Muscle of leg (tissue), 11 donors: Measurements from ENCODE around the gene CPT1B. TPM values are rescaled to one million over a fixed set of nuclear protein-coding genes. Genes with fewer than 3 reads are reported as not detected.
"Not testable (repeated sequence)": the region's sequence is repeated elsewhere in the genome, so short reads cannot be mapped to it uniquely, and the experiment has no call there.

Experiments used
- DNase-seq: peaks from one replicate; pipeline ENCODE4 v3.0.0; 2013
- H3K27ac ChIP-seq: one replicate; pipeline ENCODE4 v1.5.1; 2013; ENCODE audit warnings: mild to moderate bottlenecking, low read length, control low read depth
- H3K27me3 ChIP-seq: one replicate; pipeline ENCODE4 v1.6.1; 2013; ENCODE audit warnings: low read length; ENCODE audit not compliant: control insufficient read depth, insufficient read depth
- H3K36me3 ChIP-seq: one replicate; pipeline ENCODE4 v1.6.1; 2013; ENCODE audit warnings: low read length; ENCODE audit not compliant: control insufficient read depth, insufficient read depth
- H3K4me1 ChIP-seq: one replicate; pipeline ENCODE4 v1.6.1; 2013; ENCODE audit warnings: low read length; ENCODE audit not compliant: control insufficient read depth, insufficient read depth
- H3K4me3 ChIP-seq: one replicate; pipeline ENCODE4 v1.5.1; 2013; ENCODE audit warnings: low read length, control low read depth
- H3K9me3 ChIP-seq: replicated peaks from 2 replicates; pipeline ENCODE4 v1.6.1; 2013; ENCODE audit warnings: low read depth, low read length; ENCODE audit not compliant: control insufficient read depth
- WGBS: methylation state at CpG from one replicate; pipeline ENCODE4 v1.1.5; 2013; ENCODE audit warnings: missing lambda C conversion rate; ENCODE audit not compliant: insufficient coverage; 5-methylcytosine and 5-hydroxymethylcytosine counted together
- polyA plus RNA-seq, 8 donors: library from polyadenylated mRNA; unstranded; fragments of 120-200 nt; gene quantifications; one replicate each; pipeline versions ENCODE4 v1.2.1 to v1.2.3, GENCODE V29; 2013; ENCODE audit warnings: inconsistent platforms in 1 of 8, low replicate concordance in 1 of 8; ENCODE audit not compliant: insufficient read length in 8 of 8, insufficient read depth in 1 of 8
- total RNA-seq: library from RNA; stranded (reverse); fragments of 120-200 nt; gene quantifications from one replicate; pipeline ENCODE4 v1.2.4, GENCODE V29; 2013

CPT1B gene
- total and polyA plus RNA-seq, 9 donors: 24.5 to 66.6 (median 43.0) TPM

DNA sequence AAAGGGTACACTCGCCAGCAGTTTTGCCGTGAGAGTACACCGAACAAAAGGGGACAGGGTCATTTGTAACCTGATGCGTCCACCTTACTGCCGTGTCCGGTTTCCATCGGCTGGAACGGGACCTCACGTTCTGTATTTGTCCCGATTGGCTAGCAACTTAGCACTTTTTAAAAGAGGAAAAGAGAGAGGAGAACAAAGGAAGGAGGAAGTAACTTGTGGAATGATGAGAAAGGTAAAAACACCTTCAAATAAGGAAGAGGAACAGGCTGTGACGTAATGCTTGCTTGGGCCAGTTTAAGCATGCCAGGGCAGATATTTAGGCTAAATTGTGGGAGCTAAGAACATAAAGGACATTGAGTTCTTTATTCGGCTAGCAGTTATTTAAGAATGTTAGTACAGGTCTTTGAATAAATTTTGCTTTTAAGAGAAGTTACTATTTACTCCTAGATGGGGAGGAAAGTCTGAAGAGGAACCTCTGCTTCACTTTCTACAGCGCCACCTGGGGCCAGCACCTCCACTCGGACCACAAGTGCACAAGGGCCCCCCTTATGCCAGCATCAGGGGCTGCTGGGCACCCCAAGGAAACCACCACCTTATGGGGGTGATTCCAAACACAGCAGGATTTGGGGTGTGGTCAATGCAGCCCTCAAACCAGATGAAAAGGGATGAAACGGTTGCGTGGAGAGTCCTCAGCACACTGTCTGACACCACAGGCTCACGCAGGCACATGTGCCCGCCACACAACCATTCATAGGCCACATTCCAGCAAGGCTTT is 43.9 kb upstream of the CPT1B start:
- 12% methylated on average over 15 of the region's 18 CpGs for WGBS
- DNase-seq: no peak
- Histone ChIP-seq H3K27me3 (peaks cover 13% of the 10 kb centered on the region), H3K36me3 (no peaks in the 10 kb centered on the region), H3K27ac (peak overlapping the region; percentile 7), H3K4me1 (peaks cover 12% of the 10 kb centered on the region), H3K9me3 (no peaks in the 10 kb centered on the region), H3K4me3 (no peak overlapping the region)

DNA sequence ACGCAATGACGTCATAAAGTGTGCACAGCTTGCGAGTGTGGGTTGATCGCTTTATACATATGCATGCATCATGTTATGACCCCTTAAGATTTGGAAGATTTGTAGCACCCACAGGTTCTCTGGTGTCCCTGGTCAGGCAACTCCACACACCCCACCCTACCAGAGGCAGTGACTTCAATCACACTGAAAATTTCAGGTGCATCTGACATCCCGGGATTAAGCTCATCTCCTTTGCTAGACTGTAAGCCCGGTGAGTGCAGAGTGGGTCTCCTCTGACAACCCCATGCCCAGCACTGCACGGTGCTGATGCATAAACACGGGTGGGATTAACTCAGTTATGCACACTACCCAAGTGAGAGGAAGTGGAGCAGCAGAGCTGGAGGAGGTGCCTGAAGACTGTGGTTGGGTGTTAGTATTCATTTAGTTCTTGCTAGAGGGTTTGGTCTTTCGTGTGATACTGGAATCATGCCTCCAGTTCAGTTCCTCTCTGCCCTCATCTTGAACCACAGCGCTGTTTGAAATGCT is 43.2 kb upstream of the CPT1B start:
- peak; percentile 24 for DNase-seq
- WGBS: 16% methylated on average over 6 of the region's 10 CpGs
- peaks cover 13% of the 10 kb centered on the region for H3K27me3 ChIP-seq
- H3K36me3 ChIP-seq: no peaks in the 10 kb centered on the region
- no peak overlapping the region for H3K4me3 ChIP-seq
- peaks cover 12% of the 10 kb centered on the region for H3K4me1 ChIP-seq
- no peaks in the 10 kb centered on the region for H3K9me3 ChIP-seq
- H3K27ac ChIP-seq: peak overlapping the region; percentile 2

DNA sequence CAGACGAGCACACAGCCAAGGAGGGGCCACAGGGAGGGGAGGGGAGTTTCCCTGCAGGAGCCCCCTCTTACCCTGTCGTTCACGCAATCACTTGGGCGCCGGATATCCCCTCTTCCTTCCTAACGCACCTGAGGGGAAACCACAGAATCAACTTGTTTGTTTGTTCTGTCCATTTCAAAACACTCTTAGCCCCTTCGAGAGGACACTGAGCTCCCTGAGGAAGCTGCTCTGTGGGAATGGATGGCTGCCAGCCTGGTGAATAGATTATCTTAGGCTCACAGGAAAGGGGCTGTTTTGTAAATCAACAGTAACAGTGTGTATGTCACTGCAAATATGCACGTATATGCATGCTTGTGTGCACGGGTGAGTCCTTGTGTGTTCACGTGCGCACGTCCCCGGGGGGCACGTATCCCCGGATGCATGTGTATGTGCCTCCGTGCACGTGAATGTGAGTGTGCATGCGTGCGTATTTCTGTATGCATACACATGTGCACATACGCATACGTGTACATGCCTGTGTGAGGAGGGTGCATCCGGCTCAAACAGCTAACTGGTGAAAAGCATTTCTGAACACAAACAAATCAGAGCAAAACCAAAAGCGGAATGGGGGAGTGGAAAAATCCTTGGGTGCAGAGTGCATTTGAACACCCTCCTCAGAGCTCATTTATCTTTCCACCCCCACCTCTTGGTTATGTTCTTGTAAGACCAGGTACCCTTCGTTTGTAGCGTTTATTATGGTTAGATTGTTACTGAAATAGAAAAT is 42.5 kb upstream of the CPT1B start:
- Histone ChIP-seq H3K9me3 (no peaks in the 10 kb centered on the region), H3K4me3 (no peak overlapping the region), H3K4me1 (peaks cover 12% of the 10 kb centered on the region), H3K36me3 (no peaks in the 10 kb centered on the region), H3K27me3 (peaks cover 13% of the 10 kb centered on the region), H3K27ac (peak overlapping the region; percentile 2)
- 11% methylated on average over 13 of the region's 25 CpGs for WGBS
- DNase-seq: no peak

DNA sequence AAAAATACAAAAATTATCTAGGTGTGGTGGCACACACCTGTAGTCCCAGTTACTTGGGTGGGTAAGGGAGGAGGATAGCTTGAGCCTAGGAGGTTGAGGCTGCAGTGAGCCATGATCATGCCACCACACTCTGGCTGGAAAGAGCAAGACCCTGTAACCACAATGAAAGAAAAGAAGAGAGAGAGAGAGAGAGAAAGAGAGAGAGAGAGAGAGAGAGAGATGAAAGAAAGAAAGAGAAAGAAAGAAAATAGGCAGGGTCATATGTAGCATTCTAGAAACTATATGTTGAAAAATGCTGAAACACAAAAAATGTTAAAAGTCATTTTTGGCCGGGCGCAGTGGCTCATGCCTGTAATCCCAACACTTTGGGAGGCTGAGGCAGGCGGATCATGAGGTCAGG is 36.1 kb upstream of the CPT1B start:
- no CpG with 5 or more reads among the region's 3 CpGs for WGBS
- H3K36me3 ChIP-seq: not testable (repeated sequence)

DNA sequence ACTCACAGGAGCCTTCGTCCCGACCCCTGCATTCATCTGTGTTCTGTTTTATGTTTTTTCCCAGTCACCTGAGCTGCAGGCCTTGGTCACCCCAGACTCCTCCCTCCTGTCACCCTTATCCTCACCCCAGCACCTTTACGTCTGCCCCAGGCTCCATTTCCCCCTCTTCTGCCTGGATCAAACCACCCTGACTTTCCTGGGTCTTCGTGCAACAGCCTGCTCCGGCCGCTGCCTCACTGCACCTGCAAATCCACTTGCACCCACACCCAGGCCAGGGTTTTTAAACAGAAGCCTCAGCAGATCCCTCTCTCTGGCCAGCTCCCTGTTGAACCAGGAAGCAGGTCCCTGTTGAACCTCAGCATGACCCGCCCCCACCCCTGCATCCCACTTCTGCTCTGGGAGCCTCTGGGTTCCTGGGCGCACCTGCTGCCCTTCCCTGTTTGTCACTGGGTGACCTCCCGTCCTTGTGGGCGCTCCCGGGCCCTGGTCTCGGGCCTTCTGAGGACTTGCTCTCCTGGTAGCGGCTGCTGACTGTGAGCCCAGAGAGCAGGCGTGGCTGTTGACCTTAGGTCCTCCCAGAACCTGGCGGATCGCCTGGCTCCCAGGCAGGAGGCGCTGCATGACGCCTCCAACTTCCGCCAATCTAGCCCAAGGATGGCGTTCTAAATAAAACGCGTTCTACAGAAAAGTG is 35.2 kb upstream of the CPT1B start:
- H3K4me1 ChIP-seq: no peaks in the 10 kb centered on the region
- no peaks in the 10 kb centered on the region for H3K36me3 ChIP-seq
- no peak overlapping the region for H3K4me3 ChIP-seq
- 63% methylated on average over 15 of the region's 22 CpGs for WGBS
- H3K27ac ChIP-seq: no peak overlapping the region
- H3K27me3 ChIP-seq: peaks cover 27% of the 10 kb centered on the region
- DNase-seq: no peak
- H3K9me3 ChIP-seq: no peaks in the 10 kb centered on the region

More for the DNA sequence above, 36.1 kb upstream of the CPT1B start:
- not testable (repeated sequence) for H3K27ac ChIP-seq, H3K4me3 ChIP-seq, H3K4me1 ChIP-seq, H3K9me3 ChIP-seq, DNase-seq
- H3K27me3 ChIP-seq: peaks cover 24% of the 10 kb centered on the region

DNA sequence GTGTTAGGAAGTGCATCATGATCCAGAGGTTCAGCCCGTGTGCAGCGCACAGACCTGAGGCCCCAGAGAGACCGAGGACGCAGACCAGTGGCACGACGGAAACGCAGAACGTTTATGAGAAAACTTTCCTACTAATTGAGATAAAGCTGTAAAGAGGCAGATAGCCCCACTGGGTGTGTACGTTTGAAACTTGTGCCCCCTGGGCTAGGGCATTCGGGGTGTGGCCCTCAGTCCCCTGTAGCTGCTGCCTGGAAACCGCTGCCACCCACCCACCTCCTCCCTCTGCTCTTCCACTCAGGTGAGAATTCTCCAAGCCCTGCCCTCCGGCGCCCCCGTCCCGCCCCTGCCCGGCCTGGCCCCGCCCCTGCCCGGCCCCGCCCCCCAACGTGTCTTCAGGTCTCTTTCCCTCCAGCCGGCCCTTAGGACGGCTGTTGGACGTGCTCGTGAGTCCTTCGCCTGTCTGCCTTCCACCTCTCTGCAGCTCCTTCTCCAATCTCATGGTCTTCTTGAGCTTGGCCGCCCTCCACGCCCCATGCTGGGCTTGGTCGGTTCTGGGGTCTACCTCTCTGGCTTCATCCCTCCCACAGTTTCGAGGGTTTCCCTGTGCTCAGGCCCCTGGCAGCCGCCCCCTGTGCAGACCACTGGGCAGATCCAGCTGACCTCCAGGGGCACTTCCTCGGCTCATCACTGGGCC is 34.4 kb upstream of the CPT1B start:
- Histone ChIP-seq H3K4me1 (no peaks in the 10 kb centered on the region), H3K4me3 (no peak overlapping the region), H3K27ac (no peak overlapping the region), H3K27me3 (peaks cover 32% of the 10 kb centered on the region), H3K36me3 (no peaks in the 10 kb centered on the region), H3K9me3 (no peaks in the 10 kb centered on the region)
- no peak for DNase-seq
- WGBS: 30% methylated on average over 20 of the region's 31 CpGs

DNA sequence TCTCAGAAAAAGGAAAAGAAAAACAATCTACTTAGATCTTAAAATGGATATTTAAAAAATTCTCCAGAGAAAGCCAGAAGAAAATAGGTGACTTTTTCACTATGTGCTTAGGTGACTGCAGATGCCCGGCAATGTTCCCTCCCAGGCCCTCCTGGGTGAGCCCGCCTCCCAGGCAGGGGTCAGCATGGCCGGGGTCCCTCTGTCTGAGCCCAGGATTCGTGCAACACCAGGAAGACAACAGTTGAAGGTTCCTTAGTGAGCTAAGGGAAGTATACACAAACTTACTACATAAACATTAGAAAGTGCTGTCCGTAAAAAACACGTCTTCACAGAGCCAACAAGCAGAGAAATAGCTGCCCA is 33.9 kb upstream of the CPT1B start:
- Histone ChIP-seq H3K36me3 (no peaks in the 10 kb centered on the region), H3K4me1 (no peaks in the 10 kb centered on the region), H3K4me3 (no peak overlapping the region), H3K9me3 (no peaks in the 10 kb centered on the region), H3K27ac (no peak overlapping the region), H3K27me3 (peaks cover 34% of the 10 kb centered on the region)
- no peak for DNase-seq
- no CpG with 5 or more reads among the region's 6 CpGs for WGBS

DNA sequence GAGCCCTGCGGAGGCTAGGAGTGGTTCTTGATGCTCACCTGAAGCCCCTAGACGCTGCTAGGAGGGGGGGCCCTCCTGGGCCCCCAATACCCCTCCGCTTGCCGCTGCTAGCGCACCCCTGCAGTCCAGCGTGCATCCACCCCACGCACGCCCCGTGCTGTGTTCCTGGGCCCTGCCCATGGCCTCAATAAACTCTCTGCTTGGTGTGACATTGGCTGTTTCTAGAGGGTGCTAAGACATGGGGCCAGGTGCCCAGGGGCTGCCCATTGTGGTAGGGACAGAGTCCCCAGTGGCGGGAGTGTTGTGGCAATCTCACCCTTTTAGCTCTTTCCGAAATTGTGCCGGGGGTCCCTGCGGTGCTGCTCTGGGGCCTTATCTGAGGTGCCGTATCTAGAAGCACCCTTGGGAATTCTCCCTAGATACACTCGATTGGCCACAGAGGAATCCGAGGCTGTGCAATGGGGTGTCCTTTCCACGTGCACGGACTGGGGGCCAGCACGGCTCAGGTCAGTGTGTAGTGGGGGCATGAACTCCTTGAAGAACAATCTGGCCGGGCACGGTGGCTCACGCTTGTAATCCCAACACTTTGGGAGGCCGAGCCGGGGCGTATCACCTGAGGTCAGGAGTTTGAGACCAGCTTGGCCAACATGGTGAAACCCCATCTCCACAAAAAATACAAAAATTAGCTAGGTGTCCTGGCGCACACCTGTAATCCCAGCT is 33.3 kb upstream of the CPT1B start:
- Histone ChIP-seq H3K4me3 (no peak overlapping the region), H3K27ac (no peak overlapping the region), H3K27me3 (peaks cover 40% of the 10 kb centered on the region), H3K4me1 (no peaks in the 10 kb centered on the region), H3K36me3 (no peaks in the 10 kb centered on the region), H3K9me3 (no peaks in the 10 kb centered on the region)
- WGBS: 84% methylated on average over 19 of the region's 26 CpGs
- DNase-seq: no peak

DNA sequence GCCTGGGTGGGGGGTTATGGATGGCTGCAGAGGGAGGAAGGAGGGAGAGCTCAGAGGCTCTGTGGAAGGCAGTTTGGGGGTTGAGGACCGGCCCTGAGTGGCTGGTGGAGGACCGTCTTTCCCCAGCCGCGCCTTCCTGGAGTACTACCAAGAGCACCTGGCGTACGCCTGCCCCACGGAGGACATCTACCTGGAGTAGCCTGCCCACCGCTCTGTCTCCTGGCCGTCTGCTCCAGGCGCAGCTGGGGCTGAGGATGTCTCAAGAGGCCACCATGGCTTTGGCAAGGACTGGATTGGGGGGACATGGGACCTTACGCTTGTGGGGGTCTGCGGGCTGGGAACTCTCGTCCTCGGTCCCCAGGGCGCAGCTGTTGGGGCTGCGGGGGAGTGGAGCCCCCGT is 32.4 kb upstream of the CPT1B start:
- Histone ChIP-seq H3K27ac (no peak overlapping the region), H3K9me3 (no peaks in the 10 kb centered on the region), H3K27me3 (peaks cover 49% of the 10 kb centered on the region), H3K4me3 (no peak overlapping the region), H3K4me1 (no peaks in the 10 kb centered on the region), H3K36me3 (no peaks in the 10 kb centered on the region)
- 84% methylated on average over 13 of the region's 17 CpGs for WGBS
- DNase-seq: no peak
